Measurements from ENCODE around the gene CD69.
A peak's percentile ranks its signal among the peaks of the same experiment; 100 is the strongest.

CD69 gene

GRCh38 chr12:9779209-9779608 lies 18.5 kb upstream of the CD69 start:
- DNase-seq = no peak

- no peak for DNase-seq
Observed at GRCh38 chr12:9776781-9777180, 16.1 kb upstream of the CD69 start.

GRCh38 chr12:9773216-9773877 lies 12.6 kb upstream of the CD69 start:
- DNase-seq = no peak

GRCh38 chr12:9763025-9763424 lies 2.3 kb upstream of the CD69 start:
- no peak for DNase-seq

- DNase-seq = no peak
Observed at GRCh38 chr12:9762369-9762768, 1.7 kb upstream of the CD69 start.

- no peak for DNase-seq
Observed at GRCh38 chr12:9761419-9761781, 699 bp upstream of the CD69 start.

- DNase-seq = no peak
Observed at GRCh38 chr12:9760120-9760519, 581 bp downstream of the CD69 start.

- DNase-seq = no peak
Observed at GRCh38 chr12:9759694-9760093, 1.0 kb downstream of the CD69 start.

- no peak for DNase-seq
Observed at GRCh38 chr12:9758119-9758518, 2.6 kb downstream of the CD69 start.

GRCh38 chr12:9757433-9758025 lies 3.2 kb downstream of the CD69 start:
- DNase-seq = no peak

- no peak for DNase-seq
Observed at GRCh38 chr12:9756706-9757105, 4.0 kb downstream of the CD69 start.

- no peak for DNase-seq
Observed at GRCh38 chr12:9756170-9756569, 4.5 kb downstream of the CD69 start.

- DNase-seq = no peak
Observed at GRCh38 chr12:9755567-9755966, 5.1 kb downstream of the CD69 start.

- DNase-seq = no peak
Observed at GRCh38 chr12:9755035-9755434, 5.7 kb downstream of the CD69 start.

- DNase-seq = no peak
Observed at GRCh38 chr12:9754099-9754927, 6.4 kb downstream of the CD69 start.

- DNase-seq = no peak
Observed at GRCh38 chr12:9753498-9753897, 7.2 kb downstream of the CD69 start.

- no peak for DNase-seq
Observed at GRCh38 chr12:9753073-9753472, 7.6 kb downstream of the CD69 start.

- DNase-seq = no peak
Observed at GRCh38 chr12:9752145-9752933, 8.4 kb downstream of the CD69 start.

- DNase-seq = no peak
Observed at GRCh38 chr12:9751204-9752144, 9.2 kb downstream of the CD69 start.

GRCh38 chr12:9750276-9751203 lies 10.2 kb downstream of the CD69 start:
- peak; percentile 47 for DNase-seq

- no peak for DNase-seq
Observed at GRCh38 chr12:9749640-9750039, 11.1 kb downstream of the CD69 start.

Data from right forelimb (tissue), 1 donor.